HEK293 (cell line): Measurements from ENCODE around the gene SOCS7.

Experiments used
- CTCF ChIA-PET: fragments of 350-600 bp; formaldehyde crosslinking; extraction: SDS; loops from one replicate; lab custom pipeline; 2021; ENCODE audit warnings: antibody characterized with exemption; lab: Yijun Ruan, JAX
- POLR2A ChIA-PET: fragments of 300-600 bp; formaldehyde crosslinking; extraction: SDS; loops from one replicate; lab custom pipeline; 2020; ENCODE audit warnings: antibody characterized with exemption, inconsistent platforms; lab: Yijun Ruan, JAX
- H3K27ac ChIP-seq: fragments of 200-500 bp; sonication (Bioruptor generic); 2 replicates; pipeline ENCODE4 v1.5.1; 2014; ENCODE audit warnings: low read depth, low read length, control low read depth, inconsistent platforms; ENCODE audit errors: extremely low read depth
- H3K36me3 ChIP-seq, 2 experiments: fragments of 200-500 bp in 1 of 2; sonication (Bioruptor generic) in 1 of 2; 1 replicate in 1 of 2; 2 replicates in 1 of 2; pipeline ENCODE4 v1.5.1; 2014 to 2017; ENCODE audit warnings: inconsistent platforms in 2 of 2, low read length in 2 of 2; ENCODE audit not compliant: control insufficient read depth in 2 of 2, insufficient read depth in 1 of 2
- H3K4me1 ChIP-seq: fragments of 200-500 bp; sonication (Bioruptor generic); 2 replicates; pipeline ENCODE4 v1.5.1; 2014; ENCODE audit warnings: mild to moderate bottlenecking, low read length, inconsistent platforms; ENCODE audit not compliant: control insufficient read depth, insufficient read depth
- H3K4me3 ChIP-seq: 2 replicates; pipeline ENCODE4 v1.5.1; 2011; ENCODE audit warnings: low read depth, mild to moderate bottlenecking, control low read depth, low read length, moderate library complexity
- H3K9me3 ChIP-seq: fragments of 200-500 bp; sonication (Bioruptor generic); 2 replicates; pipeline ENCODE4 v1.5.1; 2014; ENCODE audit warnings: low read depth, low read length, inconsistent platforms; ENCODE audit not compliant: control insufficient read depth, insufficient read depth
- ATF2 ChIP-seq: fragments of 450-650 bp; formaldehyde crosslinking; IDR thresholded peaks from 2 replicates; pipeline ENCODE4 v1.5.1; 2016; ENCODE audit warnings: missing biosample characterization, missing genetic modification characterization, low read depth
- BCL11B ChIP-seq: fragments of 450-650 bp; formaldehyde crosslinking; IDR thresholded peaks from 2 replicates; pipeline ENCODE4 v1.5.1; 2016; ENCODE audit warnings: low read depth, missing biosample characterization, missing genetic modification characterization
- CTCF ChIP-seq: fragments of 450-650 bp; formaldehyde crosslinking; IDR thresholded peaks from 2 replicates; pipeline ENCODE4 v1.5.1; 2016; ENCODE audit warnings: missing biosample characterization, missing genetic modification characterization
- EGR2 ChIP-seq: fragments of 450-650 bp; formaldehyde crosslinking; IDR thresholded peaks from 2 replicates; pipeline ENCODE4 v1.5.1; 2016; ENCODE audit warnings: low read depth, missing biosample characterization, missing genetic modification characterization
- GLIS1 ChIP-seq: fragments of 450-650 bp; formaldehyde crosslinking; IDR thresholded peaks from 2 replicates; pipeline ENCODE4 v1.5.1; 2016; ENCODE audit warnings: missing biosample characterization, missing genetic modification characterization
- GLIS2 ChIP-seq: fragments of 450-650 bp; formaldehyde crosslinking; IDR thresholded peaks from 2 replicates; pipeline ENCODE4 v1.5.1; 2016; ENCODE audit warnings: missing biosample characterization, missing genetic modification characterization
- KLF1 ChIP-seq: fragments of 450-650 bp; formaldehyde crosslinking; IDR thresholded peaks from 2 replicates; pipeline ENCODE4 v1.5.1; 2016; ENCODE audit warnings: missing biosample characterization, missing genetic modification characterization
- OVOL3 ChIP-seq: fragments of 450-650 bp; formaldehyde crosslinking; IDR thresholded peaks from 2 replicates; pipeline ENCODE4 v1.5.1; 2016; ENCODE audit warnings: missing biosample characterization, missing genetic modification characterization
- PRDM1 ChIP-seq: fragments of 450-650 bp; formaldehyde crosslinking; IDR thresholded peaks from 2 replicates; pipeline ENCODE4; 2016; ENCODE audit warnings: missing biosample characterization, missing genetic modification characterization
- PRDM2 ChIP-seq: fragments of 450-650 bp; formaldehyde crosslinking; IDR thresholded peaks from 2 replicates; pipeline ENCODE4 v1.5.1; 2016; ENCODE audit warnings: missing biosample characterization, missing genetic modification characterization, borderline replicate concordance
- SALL2 ChIP-seq: fragments of 450-650 bp; formaldehyde crosslinking; IDR thresholded peaks from 2 replicates; pipeline ENCODE4 v1.5.0; 2017; ENCODE audit warnings: missing biosample characterization, mild to moderate bottlenecking, missing genetic modification characterization, borderline replicate concordance
- TCF7L2 ChIP-seq: IDR thresholded peaks from 2 replicates; pipeline ENCODE4 v1.6.1; 2011; ENCODE audit warnings: low read depth, mild to moderate bottlenecking, inconsistent platforms, low read length, moderate library complexity, borderline replicate concordance
- ZBTB17 ChIP-seq: fragments of 450-650 bp; formaldehyde crosslinking; IDR thresholded peaks from 2 replicates; pipeline ENCODE4 v1.5.1; 2016; ENCODE audit warnings: missing biosample characterization, missing genetic modification characterization
- ZFHX2 ChIP-seq: fragments of 450-650 bp; formaldehyde crosslinking; conservative IDR thresholded peaks from 2 replicates; pipeline ENCODE4 v1.5.1; 2016; ENCODE audit warnings: missing biosample characterization, missing genetic modification characterization
- ZNF114 ChIP-seq: fragments of 450-650 bp; formaldehyde crosslinking; IDR thresholded peaks from 2 replicates; pipeline ENCODE4 v1.5.0; 2017; ENCODE audit warnings: missing biosample characterization, missing genetic modification characterization
- ZNF426 ChIP-seq: fragments of 450-650 bp; formaldehyde crosslinking; IDR thresholded peaks from 2 replicates; pipeline ENCODE4 v1.5.1; 2017; ENCODE audit warnings: missing biosample characterization, missing genetic modification characterization, mild to moderate bottlenecking, inconsistent platforms, moderate library complexity
- ZNF544 ChIP-seq: fragments of 450-650 bp; formaldehyde crosslinking; IDR thresholded peaks from 2 replicates; pipeline ENCODE4 v1.5.0; 2017; ENCODE audit warnings: missing biosample characterization, missing genetic modification characterization
- ZNF596 ChIP-seq: fragments of 450-650 bp; IDR thresholded peaks from 2 replicates; pipeline ENCODE4 v1.5.0; 2018; ENCODE audit warnings: missing biosample characterization, mild to moderate bottlenecking, missing genetic modification characterization, moderate library complexity
- ZNF600 ChIP-seq: fragments of 450-650 bp; formaldehyde crosslinking; IDR thresholded peaks from 2 replicates; pipeline ENCODE4 v1.5.1; 2016; ENCODE audit warnings: missing biosample characterization, missing genetic modification characterization
- ZNF658 ChIP-seq: fragments of 450-650 bp; formaldehyde crosslinking; IDR thresholded peaks from 2 replicates; pipeline ENCODE4; 2016; ENCODE audit warnings: missing biosample characterization, missing genetic modification characterization
- ZNF701 ChIP-seq: fragments of 450-650 bp; formaldehyde crosslinking; IDR thresholded peaks from 2 replicates; pipeline ENCODE4 v1.5.1; 2016; ENCODE audit warnings: missing biosample characterization, missing genetic modification characterization
- ZNF768 ChIP-seq: fragments of 450-650 bp; formaldehyde crosslinking; IDR thresholded peaks from 2 replicates; pipeline ENCODE4 v1.5.1; 2018; ENCODE audit warnings: missing biosample characterization, mild to moderate bottlenecking, missing genetic modification characterization
- ZNF792 ChIP-seq: fragments of 450-650 bp; formaldehyde crosslinking; IDR thresholded peaks from 2 replicates; pipeline ENCODE4 v1.5.1; 2016; ENCODE audit warnings: missing biosample characterization, missing genetic modification characterization
- ZSCAN30 ChIP-seq: fragments of 450-650 bp; IDR thresholded peaks from 2 replicates; pipeline ENCODE4 v1.5.1; 2018; ENCODE audit warnings: missing biosample characterization, mild to moderate bottlenecking, missing genetic modification characterization, moderate library complexity

Gene SOCS7

GRCh38 chr17:38421871-38422827 lies 70.5 kb downstream of the SOCS7 start:
- CTCF ChIA-PET, result interaction anchor here (0.7 to 14.8 kb wide), 16 partner anchors 8 to 245 kb away, joined by 3 to 324 read pairs (median 6); partner anchors contain the start of gene SOCS7
- Histone ChIP-seq H3K27ac (no peak overlapping the region), H3K36me3 (no peaks in the 10 kb centered on the region), H3K4me3 (no peak overlapping the region), H3K9me3 (no peaks in the 10 kb centered on the region), H3K4me1 (no peaks in the 10 kb centered on the region; the same call in 1 of the 2 replicates)
- TF ChIP-seq ZBTB17 (tag by site-specific recombination), result peak; percentile 47; the same call in 1 of the 2 replicates
- TF ChIP-seq CTCF (tag by site-specific recombination), result no peak
- TF ChIP-seq ZSCAN30 (tag by site-specific recombination), result no peak
- no peak for TF ChIP-seq ATF2 (tag by site-specific recombination)
- TF ChIP-seq ZNF426 (tag by site-specific recombination), result no peak
- no peak for TF ChIP-seq ZNF596 (tag by site-specific recombination)
- POLR2A ChIA-PET, result no interaction called here

GRCh38 chr17:38424297-38424972 lies 72.8 kb downstream of the SOCS7 start:
- peak; percentile 92 for TF ChIP-seq ZFHX2
- TF ChIP-seq EGR2, result peak; percentile 98
- TF ChIP-seq ZNF792, result no peak
- TF ChIP-seq KLF1, result peak; percentile 52
- TF ChIP-seq PRDM2 (tag by site-specific recombination), result no peak
- no peak for TF ChIP-seq OVOL3 (tag by site-specific recombination)
- TF ChIP-seq ZNF768 (tag by site-specific recombination), result 0 out of 2 replicates have a peak, but pooled peaks have one; percentile 50
- no peak for TF ChIP-seq BCL11B (tag by site-specific recombination)
- no peak for TF ChIP-seq ZNF600
- TF ChIP-seq ZNF658, result no peak
- TF ChIP-seq TCF7L2, result no peak
- peak; percentile 59; the same call in 1 of the 2 replicates for TF ChIP-seq GLIS2
- peak; percentile 97 for TF ChIP-seq GLIS1 (tag by site-specific recombination)
- no peak for TF ChIP-seq ZNF544 (tag by site-specific recombination)
- no peak for TF ChIP-seq ZNF701
- peak; percentile 81 for TF ChIP-seq PRDM1 (tag by site-specific recombination)
- TF ChIP-seq SALL2 (tag by site-specific recombination), result no peak
- no peak for TF ChIP-seq ZNF114 (tag by site-specific recombination)
- H3K4me1 ChIP-seq, result peaks cover 3% of the 10 kb centered on the region
- H3K4me3 ChIP-seq, result no peak overlapping the region
- no peaks in the 10 kb centered on the region for H3K9me3 ChIP-seq
- no peaks in the 10 kb centered on the region for H3K36me3 ChIP-seq
- CTCF ChIA-PET, result interaction anchor here (0.6 to 14.8 kb wide), 42 partner anchors 8 to 1210 kb away, joined by 3 to 324 read pairs (median 4); partner anchors contain the start of gene SOCS7
- POLR2A ChIA-PET, result interaction anchor here (0.6 kb wide), 1 partner anchor 23 kb away, joined by 11 read pairs; no protein-coding TSS in a partner anchor
- no peak overlapping the region for H3K27ac ChIP-seq
